Kidney epithelial cell (primary cell): ENCODE data around the gene IFNA4. TPM values are rescaled to one million over a fixed set of nuclear protein-coding genes. Genes with fewer than 3 reads are reported as not detected.
A peak's percentile ranks its signal among the peaks of the same experiment; 100 is the strongest.
"Not testable (repeated sequence)": the region's sequence is repeated elsewhere in the genome, so short reads cannot be mapped to it uniquely, and the experiment has no call there.

Experiments
- DNase-seq: peaks from one replicate; pipeline ENCODE4 v3.0.0-alpha.2; 2010; ENCODE audit warnings: low read depth
- H3K27me3 ChIP-seq: 2 replicates; pipeline ENCODE4 v1.6.0; 2011; ENCODE audit warnings: low read length; ENCODE audit not compliant: control insufficient read depth, insufficient read depth
- H3K36me3 ChIP-seq: 2 replicates; pipeline ENCODE4 v1.5.1; 2011; ENCODE audit warnings: low read length; ENCODE audit not compliant: control insufficient read depth, insufficient read depth
- H3K4me3 ChIP-seq: 2 replicates; pipeline ENCODE4 v1.5.1; 2011; ENCODE audit warnings: low read depth, mild to moderate bottlenecking, control low read depth, low read length
- total RNA-seq: library from RNA; depleted of rRNA; stranded (reverse); fragments of >200 nt; gene quantifications from 2 replicates; pipeline ENCODE4 v1.2.3, GENCODE V29; 2015
- TF ChIP-seq, protein P1 (sequence below): IDR thresholded peaks from 2 replicates; pipeline ENCODE4 v1.5.1; 2011; ENCODE audit warnings: mild to moderate bottlenecking, moderate library complexity, low read length, control low read depth, inconsistent platforms; ENCODE audit not compliant: insufficient read depth, poor library complexity, severe bottlenecking

IFNA4 gene
- total RNA-seq, 1 donor from 2014 or later, result not detected

- DNase-seq, H3K27me3 ChIP-seq, H3K4me3 ChIP-seq, H3K36me3 ChIP-seq: not testable (repeated sequence)
- TF ChIP-seq, protein P1, sequence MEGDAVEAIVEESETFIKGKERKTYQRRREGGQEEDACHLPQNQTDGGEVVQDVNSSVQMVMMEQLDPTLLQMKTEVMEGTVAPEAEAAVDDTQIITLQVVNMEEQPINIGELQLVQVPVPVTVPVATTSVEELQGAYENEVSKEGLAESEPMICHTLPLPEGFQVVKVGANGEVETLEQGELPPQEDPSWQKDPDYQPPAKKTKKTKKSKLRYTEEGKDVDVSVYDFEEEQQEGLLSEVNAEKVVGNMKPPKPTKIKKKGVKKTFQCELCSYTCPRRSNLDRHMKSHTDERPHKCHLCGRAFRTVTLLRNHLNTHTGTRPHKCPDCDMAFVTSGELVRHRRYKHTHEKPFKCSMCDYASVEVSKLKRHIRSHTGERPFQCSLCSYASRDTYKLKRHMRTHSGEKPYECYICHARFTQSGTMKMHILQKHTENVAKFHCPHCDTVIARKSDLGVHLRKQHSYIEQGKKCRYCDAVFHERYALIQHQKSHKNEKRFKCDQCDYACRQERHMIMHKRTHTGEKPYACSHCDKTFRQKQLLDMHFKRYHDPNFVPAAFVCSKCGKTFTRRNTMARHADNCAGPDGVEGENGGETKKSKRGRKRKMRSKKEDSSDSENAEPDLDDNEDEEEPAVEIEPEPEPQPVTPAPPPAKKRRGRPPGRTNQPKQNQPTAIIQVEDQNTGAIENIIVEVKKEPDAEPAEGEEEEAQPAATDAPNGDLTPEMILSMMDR, result peak; percentile 52
These were observed 26.3 kb upstream of the IFNA4 start for GRCh38 chr9:21213411-21214326.

- H3K36me3 ChIP-seq, DNase-seq, H3K4me3 ChIP-seq, H3K27me3 ChIP-seq: not testable (repeated sequence)
These were observed 24.8 kb upstream of the IFNA4 start for GRCh38 chr9:21212160-21212559.

DNA sequence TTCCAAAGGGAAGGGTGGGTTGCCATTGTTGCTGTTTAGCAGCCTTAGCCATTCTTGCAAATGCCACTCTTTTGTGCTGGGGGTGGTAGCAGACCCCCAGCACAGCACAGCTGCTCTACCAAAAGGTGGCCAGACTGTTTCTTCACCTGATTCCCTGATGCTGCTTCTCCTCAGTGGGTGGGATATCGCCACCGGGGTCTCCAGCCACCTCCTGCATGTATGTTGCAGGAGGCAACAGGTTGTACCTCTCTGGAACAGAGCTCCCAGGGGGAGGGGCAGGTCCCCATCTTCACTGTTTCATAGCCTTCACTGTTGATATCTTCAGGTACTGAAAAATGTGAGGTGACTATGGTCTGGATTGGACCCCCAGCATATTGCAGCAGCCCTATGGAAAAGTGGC, 23.4 kb upstream of the IFNA4 start:
- H3K4me3 ChIP-seq, DNase-seq, H3K27me3 ChIP-seq, H3K36me3 ChIP-seq: not testable (repeated sequence)

- no peak overlapping the region for H3K4me3 ChIP-seq
- TF ChIP-seq, protein P1, result no peak
- no peak for DNase-seq
- H3K27me3 ChIP-seq, result no peaks in the 10 kb centered on the region
- H3K36me3 ChIP-seq, result no peaks in the 10 kb centered on the region
These were observed 22.9 kb upstream of the IFNA4 start for GRCh38 chr9:21210311-21210710.

DNA sequence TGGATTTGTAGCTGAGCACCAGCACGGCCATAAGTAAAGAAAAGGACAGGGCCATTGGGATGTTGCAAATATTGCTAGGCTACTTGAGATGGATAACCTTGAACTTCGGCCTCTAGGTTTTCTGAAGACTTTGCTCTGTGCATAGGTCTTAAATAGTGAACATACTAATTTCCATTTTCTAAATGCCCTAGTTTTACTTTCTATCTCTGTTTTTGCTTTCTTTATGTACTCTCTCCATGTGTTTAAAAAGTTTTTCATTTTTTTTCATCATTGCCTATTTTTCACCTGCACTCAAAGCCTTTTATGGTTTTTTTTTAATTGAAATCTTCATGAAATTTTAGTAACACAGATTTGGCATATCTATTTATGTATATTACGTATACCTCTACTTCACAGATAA, 19.7 kb upstream of the IFNA4 start, which contains the start of gene IFNA10:
Gene IFNA10 (minus strand): TSS at position 101 of the 400 bp plus-strand sequence. CDS start 46 bp downstream, at position 55.
- not testable (repeated sequence) for H3K4me3 ChIP-seq, DNase-seq, H3K27me3 ChIP-seq, H3K36me3 ChIP-seq

- no peak for DNase-seq
- TF ChIP-seq, protein P1, result no peak
- H3K4me3 ChIP-seq, result no peak overlapping the region
- no peaks in the 10 kb centered on the region for H3K36me3 ChIP-seq
- H3K27me3 ChIP-seq, result peaks cover 3% of the 10 kb centered on the region
These were observed 17.8 kb upstream of the IFNA4 start for GRCh38 chr9:21205204-21205603.

DNA sequence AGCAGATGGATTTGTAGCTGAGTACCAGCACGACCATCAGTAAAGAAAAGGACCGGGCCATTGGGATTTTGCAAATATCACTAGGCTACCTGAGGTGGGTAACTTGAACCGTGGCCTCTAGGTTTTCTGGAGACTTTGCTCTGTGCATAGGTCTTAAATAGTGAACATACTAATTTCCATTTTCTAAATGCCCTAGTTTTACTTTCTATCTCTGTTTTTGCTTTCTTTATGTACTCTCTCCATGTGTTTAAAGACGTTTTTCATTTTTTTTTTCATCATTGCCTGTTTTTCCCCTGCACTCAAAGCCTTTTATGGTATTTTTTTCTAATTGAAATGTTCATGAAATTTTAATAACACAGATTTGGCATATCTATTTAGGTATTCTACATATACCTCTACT, 14.7 kb upstream of the IFNA4 start, which contains the start of gene IFNA7:
Gene IFNA7 (minus strand): TSS at position 101 of the 400 bp plus-strand sequence. CDS start 40 bp downstream, at position 61.
- H3K27me3 ChIP-seq, H3K4me3 ChIP-seq, DNase-seq: not testable (repeated sequence)

More for the DNA sequence above, 14.7 kb upstream of the IFNA4 start, which contains the start of gene IFNA7:
- H3K36me3 ChIP-seq, result not testable (repeated sequence)
